NCI-H748 treated with DMSO at 0.1 percent for 48 hours (cell line): ENCODE results near the gene RNU1-1.
"Not testable (repeated sequence)": the region's sequence is repeated elsewhere in the genome, so short reads cannot be mapped to it uniquely, and the experiment has no call there.

ENCODE experiments used
- DNase-seq: peaks from one replicate; lab custom pipeline; 2025; lab: John Stamatoyannopoulos, UW

The RNU1-1 gene

GRCh38 chr1:16521679-16522078 lies 7.6 kb upstream of the RNU1-1 start:
- not testable (repeated sequence) for DNase-seq

- DNase-seq = no peak
These were observed 7.2 kb upstream of the RNU1-1 start for GRCh38 chr1:16521288-16521583.

- DNase-seq = not testable (repeated sequence)
These were observed 6.6 kb upstream of the RNU1-1 start for GRCh38 chr1:16520435-16521287.

- DNase-seq = not testable (repeated sequence)
These were observed 5.3 kb upstream of the RNU1-1 start for GRCh38 chr1:16519255-16519951.

- DNase-seq = not testable (repeated sequence)
These were observed 4.8 kb upstream of the RNU1-1 start for GRCh38 chr1:16518913-16519254.

- not testable (repeated sequence) for DNase-seq
These were observed 2.8 kb upstream of the RNU1-1 start for GRCh38 chr1:16516694-16517410.

- DNase-seq = peak; percentile 75
These were observed 526 bp downstream of the RNU1-1 start for GRCh38 chr1:16513412-16514106.

- not testable (repeated sequence) for DNase-seq
These were observed 1.3 kb downstream of the RNU1-1 start for GRCh38 chr1:16512624-16513411.

- DNase-seq = not testable (repeated sequence)
These were observed 2.2 kb downstream of the RNU1-1 start for GRCh38 chr1:16511926-16512325.

- not testable (repeated sequence) for DNase-seq
These were observed 5.1 kb downstream of the RNU1-1 start for GRCh38 chr1:16508861-16509445.

- DNase-seq = not testable (repeated sequence)
These were observed 7.5 kb downstream of the RNU1-1 start for GRCh38 chr1:16506364-16507136.

- not testable (repeated sequence) for DNase-seq
These were observed 8.2 kb downstream of the RNU1-1 start for GRCh38 chr1:16505870-16506269.

GRCh38 chr1:16503494-16503893 lies 10.6 kb downstream of the RNU1-1 start:
- DNase-seq = no peak

- DNase-seq = not testable (repeated sequence)
These were observed 12.6 kb downstream of the RNU1-1 start for GRCh38 chr1:16501446-16501845.

GRCh38 chr1:16500975-16501374 lies 13.1 kb downstream of the RNU1-1 start:
- DNase-seq = not testable (repeated sequence)

- DNase-seq = not testable (repeated sequence)
These were observed 13.6 kb downstream of the RNU1-1 start for GRCh38 chr1:16500466-16500865.

GRCh38 chr1:16498573-16499413 lies 15.3 kb downstream of the RNU1-1 start:
- peak; percentile 47 for DNase-seq

- not testable (repeated sequence) for DNase-seq
These were observed 16.0 kb downstream of the RNU1-1 start for GRCh38 chr1:16498047-16498446.

- not testable (repeated sequence) for DNase-seq
These were observed 16.6 kb downstream of the RNU1-1 start for GRCh38 chr1:16497474-16497904.
